ENCODE data around the gene EXTL2.
"Not testable (repeated sequence)": the region's sequence is repeated elsewhere in the genome, so short reads cannot be mapped to it uniquely, and the experiment has no call there.

EXTL2 gene

DNA sequence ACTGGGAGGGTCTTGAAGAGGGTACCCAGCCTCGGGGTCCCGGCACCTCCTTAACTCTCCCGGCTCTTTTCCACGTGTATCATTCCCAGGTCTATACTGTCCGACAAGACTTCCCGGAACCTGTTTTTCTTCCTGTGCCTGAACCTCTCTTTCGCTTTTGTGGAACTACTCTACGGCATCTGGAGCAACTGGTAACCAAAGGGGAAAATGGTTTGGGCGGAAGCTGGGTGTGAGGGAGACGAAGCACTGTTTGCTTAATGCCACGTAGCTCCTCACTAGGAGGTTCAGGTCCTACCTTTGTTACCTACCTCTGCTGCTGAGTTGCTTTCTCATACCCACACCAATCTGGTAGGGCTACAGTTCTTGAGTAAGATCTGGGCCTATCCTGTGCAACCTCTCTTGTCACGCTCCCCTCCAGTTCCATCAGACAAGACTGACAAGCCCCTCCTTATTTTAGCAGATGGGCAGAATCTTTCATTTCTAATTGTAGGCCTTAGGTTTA, 1.9 kb upstream of the EXTL2 start:
- DNase-seq = no peak

- peak; percentile 90 for DNase-seq
Observed at GRCh38 chr1:100895540-100896480, 1.2 kb upstream of the EXTL2 start, which contains the start of gene SLC30A7. SLC30A7 (plus strand) TSS chr1:100896090; CDS start chr1:100896263, 173 bp downstream.

DNA sequence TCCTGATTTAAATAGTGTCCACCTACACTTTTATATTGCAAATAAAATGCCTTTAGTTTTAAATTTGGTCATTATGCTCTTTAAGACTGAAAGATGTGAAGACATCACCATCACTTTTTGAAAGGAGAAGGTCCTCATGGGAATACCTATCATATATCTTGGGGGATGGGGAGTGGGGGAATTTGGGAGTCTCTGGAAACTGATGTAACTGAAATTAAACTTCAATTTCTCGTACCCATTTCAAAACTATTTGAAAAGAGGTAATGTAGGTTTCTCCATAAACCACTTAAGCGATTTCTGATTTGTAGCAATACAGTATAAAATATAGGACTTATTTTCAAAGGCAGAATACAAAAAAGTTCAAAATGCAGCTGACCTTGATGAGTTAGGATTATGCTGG, 924 bp downstream of the EXTL2 start:
- DNase-seq = no peak

GRCh38 chr1:100892554-100892953, 2.1 kb downstream of the EXTL2 start:
- DNase-seq = no peak

DNA sequence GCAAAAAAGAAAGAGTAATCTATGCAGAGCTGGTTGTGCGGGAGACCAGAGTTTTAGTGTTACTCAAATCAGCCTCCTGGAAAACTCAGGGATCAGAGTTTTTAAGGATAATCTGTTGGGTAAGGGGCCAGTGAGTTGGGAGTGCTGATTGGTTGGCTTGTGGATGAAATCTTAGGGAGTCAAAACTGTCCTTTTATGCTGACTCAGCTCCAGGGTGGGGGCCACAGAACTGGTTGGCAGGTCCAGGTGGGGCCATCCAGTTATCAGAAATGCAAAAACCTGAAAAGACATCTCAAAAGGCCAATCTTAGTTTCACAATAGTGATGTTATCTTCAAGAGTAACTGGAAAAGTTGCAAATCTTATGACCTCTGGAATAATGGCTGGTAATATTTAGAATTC, 3.3 kb downstream of the EXTL2 start:
- no peak for DNase-seq

GRCh38 chr1:100889869-100890482, 4.7 kb downstream of the EXTL2 start:
- DNase-seq = not testable (repeated sequence)

GRCh38 chr1:100889007-100889406, 5.6 kb downstream of the EXTL2 start:
- DNase-seq = not testable (repeated sequence)

DNA sequence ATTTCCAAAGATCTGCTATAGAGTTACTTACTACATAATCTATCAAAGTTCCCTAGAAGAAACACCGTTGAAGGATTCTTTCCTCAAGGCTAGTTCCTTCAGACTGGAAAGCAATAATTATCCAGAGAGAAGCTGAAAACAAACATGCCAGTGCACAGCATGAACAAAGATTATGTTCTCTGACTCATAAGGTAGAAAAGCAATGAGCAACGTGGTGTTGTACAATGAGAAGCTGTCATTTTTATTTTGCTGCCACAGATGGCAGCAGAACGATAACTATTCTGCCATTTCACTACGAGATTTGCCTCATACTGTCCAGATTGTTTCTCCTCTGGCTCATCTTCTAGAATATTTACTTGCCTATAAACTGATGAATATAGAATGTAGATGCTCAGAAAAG, 10.7 kb downstream of the EXTL2 start:
- DNase-seq = no peak

- DNase-seq = no peak
Observed at GRCh38 chr1:100882698-100883097, 11.9 kb downstream of the EXTL2 start.

DNA sequence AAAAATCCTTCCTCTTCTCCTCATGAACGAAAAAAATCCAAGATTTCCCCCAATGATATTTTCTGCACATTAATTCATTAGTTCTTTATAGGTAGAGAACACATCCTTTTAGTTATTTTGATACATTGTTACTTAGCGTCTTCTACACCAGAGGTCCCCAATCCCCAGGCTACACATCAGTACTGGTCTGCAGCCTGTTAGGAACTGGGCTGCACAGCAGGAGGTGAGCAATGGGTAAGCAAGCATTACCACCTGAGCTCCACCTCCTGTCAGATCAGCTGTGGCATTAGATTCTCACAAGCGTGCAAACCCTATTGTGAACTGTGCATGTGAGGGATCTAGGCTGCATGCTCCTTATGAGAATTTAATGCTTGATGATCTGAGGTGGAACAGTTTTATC, 13.0 kb downstream of the EXTL2 start:
- DNase-seq = no peak

DNA sequence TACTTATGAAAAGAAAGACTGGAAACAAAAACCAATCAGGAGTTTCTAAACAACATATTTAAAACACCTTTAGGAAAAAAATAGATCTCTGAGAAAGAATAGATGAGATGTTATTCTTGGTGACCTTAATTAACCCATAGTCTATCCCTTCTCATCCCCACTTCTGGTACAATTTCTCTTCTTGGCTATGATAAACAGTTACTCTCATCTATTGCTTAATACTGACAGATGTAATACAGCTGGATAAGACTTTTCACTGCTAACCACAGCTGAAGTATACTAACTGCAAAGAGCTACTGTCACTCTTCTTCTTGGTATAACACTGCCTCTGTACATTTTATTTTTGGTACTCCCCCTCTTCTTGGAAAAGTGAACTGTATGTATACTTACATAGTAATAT, 15.2 kb downstream of the EXTL2 start:
- no peak for DNase-seq

DNA sequence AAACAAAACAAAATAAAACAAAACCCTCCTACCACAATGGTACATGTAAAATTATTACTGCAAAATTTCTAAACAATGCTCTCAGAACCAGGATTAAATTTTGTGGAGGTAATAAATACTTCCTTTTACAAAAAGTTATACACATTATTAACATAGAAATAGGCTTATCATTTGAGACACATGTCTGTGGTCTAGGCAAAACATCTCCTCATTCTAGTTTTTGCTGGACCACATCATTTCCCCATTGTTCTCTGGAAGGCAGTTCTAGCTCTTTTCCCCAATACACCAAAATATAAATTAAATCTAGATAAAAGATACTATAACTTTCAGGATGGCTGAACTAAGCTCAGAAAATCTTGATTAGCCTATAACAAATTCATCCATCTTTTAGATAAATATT, 18.4 kb downstream of the EXTL2 start:
- no peak for DNase-seq

- no peak for DNase-seq
Observed at GRCh38 chr1:100875228-100875627, 19.4 kb downstream of the EXTL2 start.

GRCh38 chr1:100874433-100874832, 20.2 kb downstream of the EXTL2 start:
- no peak for DNase-seq

DNA sequence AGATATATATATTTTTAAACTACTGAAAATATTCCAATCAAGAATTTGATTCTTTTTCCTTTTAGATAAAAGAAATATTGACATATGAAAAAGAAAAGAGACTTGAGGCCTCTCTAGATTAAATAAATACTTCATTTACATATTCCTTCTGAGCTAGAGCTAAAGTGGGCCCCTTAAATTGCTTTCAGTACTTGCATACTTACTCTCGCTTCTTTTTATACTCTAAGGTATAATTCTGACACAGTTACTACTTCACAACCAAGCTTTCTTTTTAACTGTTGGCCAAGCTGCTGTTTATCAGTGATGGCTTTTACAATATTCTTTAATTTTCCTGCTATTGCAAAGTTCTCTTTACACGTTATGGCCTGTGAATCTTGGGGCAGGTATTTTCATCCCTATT, 24.6 kb downstream of the EXTL2 start:
- DNase-seq = no peak

- DNase-seq = no peak
Observed at GRCh38 chr1:100868364-100868995, 26.2 kb downstream of the EXTL2 start.

DNA sequence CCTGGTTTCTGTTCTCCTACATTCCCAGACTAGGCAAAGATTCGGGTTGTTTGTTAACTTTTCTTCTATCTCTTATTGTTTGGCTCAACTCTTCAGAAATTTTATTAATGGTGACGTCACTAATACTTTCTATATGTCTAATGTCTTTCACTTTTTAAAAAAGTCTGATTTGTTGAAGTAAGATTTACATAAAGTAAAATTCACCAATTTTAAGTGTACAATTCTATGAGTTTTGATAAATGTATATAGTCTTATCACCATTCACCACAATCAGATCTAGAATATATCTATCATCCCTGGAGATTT, 27.8 kb downstream of the EXTL2 start:
- DNase-seq = no peak

GRCh38 chr1:100866041-100866900, 28.4 kb downstream of the EXTL2 start:
- no peak for DNase-seq

GRCh38 chr1:100862591-100862990, 32.1 kb downstream of the EXTL2 start:
- no peak for DNase-seq

DNA sequence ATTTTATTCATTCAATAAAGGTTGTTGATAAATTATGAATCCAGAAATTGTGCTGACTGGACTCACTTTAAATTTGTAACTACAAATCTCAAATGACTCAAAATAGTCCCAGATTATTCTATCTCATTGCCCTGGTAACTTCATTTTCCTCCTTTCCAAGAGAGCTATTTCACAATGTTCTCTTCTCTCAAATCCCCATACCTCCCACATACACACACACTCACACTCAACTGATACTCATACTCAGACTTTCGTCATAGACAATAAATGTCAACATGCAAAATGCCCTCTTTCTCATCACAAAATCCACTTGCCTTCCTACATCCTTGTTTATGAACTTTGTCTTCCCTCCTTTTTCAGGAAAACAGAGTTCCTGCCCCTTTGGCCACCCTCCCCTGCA, 33.3 kb downstream of the EXTL2 start:
- DNase-seq = no peak

- DNase-seq = no peak
Observed at GRCh38 chr1:100860397-100860991, 34.1 kb downstream of the EXTL2 start.

DNA sequence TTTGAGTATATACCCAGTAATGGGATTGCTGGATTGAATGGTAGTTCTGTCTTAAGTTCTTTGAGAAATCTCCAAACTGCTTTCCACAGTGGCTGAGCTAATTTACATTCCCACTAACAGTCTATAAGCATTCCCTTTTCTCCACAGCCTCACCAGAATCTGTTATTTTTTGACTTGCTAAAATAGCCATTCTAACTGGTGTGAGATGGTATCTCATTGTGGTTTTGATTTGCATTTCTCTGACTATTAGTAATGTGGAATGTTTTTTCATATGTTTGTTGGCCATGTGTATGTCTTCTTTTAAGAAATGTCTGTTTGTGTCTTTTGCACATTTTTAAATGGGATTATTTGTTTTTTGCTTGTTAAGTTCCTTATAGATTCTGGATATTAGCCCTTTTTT, 39.5 kb downstream of the EXTL2 start:
- DNase-seq = not testable (repeated sequence)
